Stimulated activated CD8-positive, alpha-beta memory T cell treated with anti-CD3 and anti-CD28 coated beads, Interleukin-7, amount 100 ng/mL, for 4 hours (primary cell): ENCODE data around the gene UBE2R2.
"Not testable (repeated sequence)": the region's sequence is repeated elsewhere in the genome, so short reads cannot be mapped to it uniquely, and the experiment has no call there.

ENCODE experiments used
- DNase-seq, 2 donors: peaks; one replicate each; pipeline ENCODE4 v3.0.0-alpha.2; 2020; ENCODE audit warnings: low read depth in 2 of 2

The UBE2R2 gene

DNA sequence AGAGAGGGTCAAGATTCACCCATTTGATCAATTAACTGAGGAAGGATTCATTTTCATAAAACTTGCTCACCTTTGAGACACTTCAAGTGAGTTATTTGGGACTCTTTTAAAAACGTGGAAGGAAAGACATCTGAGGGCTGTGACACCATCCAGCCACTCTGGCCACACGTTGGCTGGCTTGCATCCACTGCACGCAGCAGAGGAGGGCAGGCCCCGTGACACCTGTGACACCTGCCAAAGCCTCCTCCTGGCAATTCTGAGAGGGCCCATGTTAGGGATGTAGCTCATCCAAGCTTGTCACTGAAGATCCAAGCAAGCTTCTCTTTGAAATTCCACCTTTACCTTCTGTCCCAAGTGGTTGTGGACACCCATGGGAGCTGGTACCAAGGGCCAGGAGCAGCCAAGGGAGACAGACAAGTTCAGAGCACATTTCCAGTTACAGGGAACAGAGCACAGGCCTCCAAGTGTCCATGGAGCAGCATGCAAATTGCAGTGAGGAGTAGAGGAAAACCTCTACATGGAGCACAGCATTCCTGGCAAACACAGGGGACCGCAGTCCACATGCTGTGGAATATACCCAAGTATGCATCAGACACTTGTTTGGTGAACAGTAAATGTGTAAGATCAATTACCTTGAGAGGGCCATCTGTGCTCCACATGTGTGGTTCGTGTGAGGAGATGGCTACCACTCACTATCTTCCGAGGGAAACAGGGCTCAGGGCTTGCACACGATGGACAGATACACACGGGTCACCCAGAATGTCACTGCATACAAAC lies 16.8 kb upstream of the UBE2R2 start:
- no peak for DNase-seq

- DNase-seq = no peak
Observed at GRCh38 chr9:33800886-33801285, 16.1 kb upstream of the UBE2R2 start.

DNA sequence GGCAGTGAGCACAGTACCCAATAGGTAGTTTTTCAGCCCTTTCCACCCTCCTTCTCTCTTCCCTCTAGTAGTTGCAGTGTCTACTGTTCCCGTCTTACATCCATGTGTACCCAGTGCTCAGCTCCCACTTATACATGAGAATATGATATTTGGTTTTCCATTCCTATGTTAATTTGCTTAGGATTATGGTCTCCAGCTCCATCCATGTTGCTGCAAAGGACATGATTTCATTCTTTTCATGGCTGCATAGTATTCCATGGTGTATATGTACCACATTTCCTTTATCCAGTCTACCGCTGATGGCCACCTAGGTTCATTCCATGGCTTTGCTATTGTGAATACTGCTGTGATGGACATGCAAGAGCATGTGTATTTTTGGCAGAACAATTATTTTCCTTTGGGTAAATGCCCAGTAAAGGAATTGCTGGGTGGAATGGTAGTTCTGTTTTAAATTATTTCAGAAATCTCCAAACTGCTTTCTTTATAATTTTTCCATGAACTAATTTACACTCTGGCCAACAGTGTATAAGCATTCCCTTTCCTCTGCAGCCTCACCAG lies 14.9 kb upstream of the UBE2R2 start:
- not testable (repeated sequence) for DNase-seq

- DNase-seq = not testable (repeated sequence)
Observed at GRCh38 chr9:33804196-33804595, 12.8 kb upstream of the UBE2R2 start.

DNA sequence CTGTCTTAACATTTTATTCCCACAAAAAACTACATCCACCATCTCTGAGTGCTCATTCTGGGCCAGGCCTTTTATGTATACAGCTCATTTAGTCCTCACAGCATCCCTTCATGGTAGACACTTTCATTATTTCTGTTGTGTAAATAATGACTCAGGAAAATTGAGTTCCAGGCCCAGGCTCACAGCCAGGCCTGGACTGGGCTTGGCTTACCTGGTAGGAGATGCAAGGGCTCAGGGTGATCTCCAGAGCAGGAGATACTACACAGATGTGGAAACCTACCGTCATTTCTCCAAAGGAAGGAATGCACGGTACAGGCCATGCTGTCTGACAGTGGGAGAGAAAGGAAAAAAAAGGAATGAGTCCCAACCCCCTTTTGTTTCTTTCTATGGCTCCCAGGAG lies 9.8 kb upstream of the UBE2R2 start:
- not testable (repeated sequence) for DNase-seq

DNA sequence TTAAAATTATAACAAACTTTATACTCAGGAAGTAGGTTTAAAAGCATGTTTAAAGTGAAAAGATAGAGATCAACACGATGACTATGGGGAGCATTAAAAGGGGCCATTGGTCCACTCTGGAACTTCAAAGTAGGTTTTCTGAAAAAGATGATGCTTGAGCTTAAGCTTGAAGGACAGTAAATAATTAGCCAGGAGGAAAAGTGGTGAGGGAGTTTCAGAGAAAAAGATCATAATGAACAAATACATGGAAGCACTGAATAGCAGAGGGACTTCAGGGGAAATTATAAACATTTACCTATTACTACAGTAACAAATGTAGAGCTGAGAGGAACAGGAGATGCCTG lies 8.0 kb upstream of the UBE2R2 start:
- DNase-seq = not testable (repeated sequence)

DNA sequence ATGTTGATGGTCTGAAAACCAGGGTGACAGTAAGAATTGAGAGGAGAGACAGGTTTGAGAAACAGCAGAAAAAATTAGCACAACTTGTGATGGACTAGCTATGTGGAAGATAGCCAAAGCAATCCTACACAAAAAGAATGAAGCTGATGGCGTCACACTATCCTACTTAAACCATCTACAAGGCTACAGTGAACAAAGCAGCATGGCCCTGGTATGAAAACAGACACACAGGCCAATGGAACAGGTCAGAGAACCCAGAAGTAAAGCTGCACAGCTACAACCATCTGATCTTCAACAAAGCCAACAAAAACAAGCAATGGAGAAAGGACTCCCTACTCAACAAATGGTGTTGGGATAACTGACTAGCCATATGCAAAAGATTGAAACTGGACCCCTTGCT lies 7.5 kb upstream of the UBE2R2 start:
- DNase-seq = no peak

DNA sequence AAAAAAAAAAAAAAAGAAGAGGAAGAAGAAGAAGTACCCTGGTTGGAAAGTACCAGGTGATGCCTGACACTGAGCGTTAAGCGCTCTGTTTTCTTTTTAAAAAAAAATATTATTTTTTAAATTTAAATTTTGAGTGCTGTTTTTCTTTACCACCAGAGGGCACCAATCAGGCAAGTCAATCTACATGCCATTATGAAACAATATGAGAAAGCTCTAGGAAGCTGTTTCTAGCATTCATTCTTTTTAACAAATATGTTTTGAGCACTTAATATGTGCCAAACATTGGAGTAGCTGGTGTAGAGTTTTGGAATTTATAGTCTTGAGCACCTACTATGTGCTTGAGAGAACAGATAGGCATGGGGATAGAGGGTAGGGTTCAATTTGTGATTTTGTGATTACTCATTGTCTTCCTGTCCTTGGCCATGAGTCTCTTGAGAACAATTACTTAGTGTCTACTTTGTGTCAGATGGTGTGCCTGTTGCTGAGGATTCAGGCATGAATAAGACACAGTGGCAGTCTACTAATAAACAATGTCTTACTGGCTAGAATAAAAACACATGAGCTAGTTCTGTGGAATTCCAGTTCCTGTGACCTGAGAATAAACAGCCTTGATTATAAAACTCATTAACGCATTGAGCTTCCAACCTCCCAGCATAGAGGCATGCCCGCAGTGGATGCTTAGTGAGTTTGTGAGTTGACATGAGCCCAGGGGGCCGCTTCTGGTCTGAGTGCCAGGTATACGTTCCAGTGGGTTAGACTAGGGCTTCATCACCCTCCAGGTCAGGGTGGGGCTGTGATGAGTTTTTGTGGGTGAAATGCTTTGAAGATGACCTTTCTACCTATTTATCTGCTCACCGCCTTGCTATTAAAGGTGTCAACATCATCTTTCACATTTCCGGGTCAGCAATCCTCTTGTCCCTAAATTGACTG lies 3.0 kb upstream of the UBE2R2 start:
- DNase-seq = no peak

- DNase-seq = no peak
Observed at GRCh38 chr9:33815781-33816180, 1.2 kb upstream of the UBE2R2 start.

GRCh38 chr9:33817327-33818166 lies 587 bp downstream of the UBE2R2 start:
- peak; percentile 15 to 23 for DNase-seq

DNA sequence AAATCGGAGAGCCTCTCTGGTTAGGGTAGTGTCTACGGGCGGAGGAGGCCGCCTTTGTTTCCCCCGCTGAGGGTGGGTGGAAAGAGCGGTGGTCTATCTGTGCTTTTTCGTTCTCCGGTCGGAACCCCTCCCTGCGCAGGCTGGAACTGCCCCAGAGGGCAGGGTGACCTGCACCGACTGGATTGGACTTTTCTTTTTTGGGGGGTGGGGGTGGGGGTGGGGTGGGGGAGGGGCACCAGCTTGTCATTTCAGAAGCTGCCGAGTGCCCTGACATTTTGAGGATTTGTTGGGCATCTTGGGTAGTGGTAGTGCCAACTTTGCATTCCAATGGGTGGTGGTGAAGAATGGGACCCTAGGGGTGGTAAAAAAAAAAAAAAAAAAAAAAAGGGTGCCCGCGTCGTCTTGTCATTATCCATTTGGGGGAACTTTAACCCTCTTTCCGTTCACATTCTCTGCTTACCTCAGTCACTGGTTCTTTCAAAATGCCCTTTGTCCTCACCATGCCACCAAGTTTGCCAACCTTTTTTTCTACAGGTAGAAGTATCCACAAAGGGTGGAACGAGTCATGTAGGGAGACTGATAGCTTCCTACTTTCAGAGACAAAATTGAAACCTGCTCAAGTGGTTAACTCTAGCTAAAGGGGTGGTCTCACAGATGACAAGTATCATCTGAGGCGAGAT lies 1.3 kb downstream of the UBE2R2 start:
- no peak for DNase-seq

DNA sequence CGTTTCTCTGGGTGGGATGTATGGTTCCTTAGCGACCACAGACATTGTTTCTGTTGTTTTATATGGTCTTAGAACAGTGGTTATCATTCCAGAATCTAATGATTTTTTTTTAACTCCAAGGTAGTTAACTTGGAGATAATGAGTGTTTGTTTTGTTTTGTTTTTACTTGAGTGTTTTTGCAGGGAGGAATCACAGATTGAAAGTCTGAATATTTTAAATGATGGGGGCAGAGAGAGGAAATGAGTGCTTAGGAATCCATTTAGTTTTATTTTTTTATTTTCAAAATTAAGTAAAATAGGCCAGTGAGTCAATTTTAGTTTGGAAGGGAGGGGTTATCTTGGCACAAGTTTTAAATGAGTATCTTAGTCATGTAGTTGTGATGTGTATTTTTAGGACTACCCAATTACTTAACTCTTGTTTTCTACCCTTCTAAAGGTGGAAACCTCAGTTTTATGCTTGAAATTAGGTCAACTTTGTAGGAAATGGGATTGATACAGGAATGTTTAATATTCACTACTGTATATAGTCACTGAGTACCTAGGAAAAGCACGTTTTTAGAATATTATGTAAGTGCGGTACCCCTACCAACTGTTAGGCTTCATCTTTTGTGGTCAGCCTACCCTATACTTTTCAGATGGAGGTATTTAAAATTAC lies 2.0 kb downstream of the UBE2R2 start:
- no peak for DNase-seq

- no peak for DNase-seq
Observed at GRCh38 chr9:33820231-33820745, 3.3 kb downstream of the UBE2R2 start.

GRCh38 chr9:33823801-33824200 lies 6.8 kb downstream of the UBE2R2 start:
- DNase-seq = no peak

GRCh38 chr9:33827285-33827684 lies 10.3 kb downstream of the UBE2R2 start:
- not testable (repeated sequence) for DNase-seq

GRCh38 chr9:33829641-33830230 lies 12.8 kb downstream of the UBE2R2 start:
- DNase-seq = not testable (repeated sequence)

- DNase-seq = no peak
Observed at GRCh38 chr9:33835625-33836260, 18.8 kb downstream of the UBE2R2 start.

DNA sequence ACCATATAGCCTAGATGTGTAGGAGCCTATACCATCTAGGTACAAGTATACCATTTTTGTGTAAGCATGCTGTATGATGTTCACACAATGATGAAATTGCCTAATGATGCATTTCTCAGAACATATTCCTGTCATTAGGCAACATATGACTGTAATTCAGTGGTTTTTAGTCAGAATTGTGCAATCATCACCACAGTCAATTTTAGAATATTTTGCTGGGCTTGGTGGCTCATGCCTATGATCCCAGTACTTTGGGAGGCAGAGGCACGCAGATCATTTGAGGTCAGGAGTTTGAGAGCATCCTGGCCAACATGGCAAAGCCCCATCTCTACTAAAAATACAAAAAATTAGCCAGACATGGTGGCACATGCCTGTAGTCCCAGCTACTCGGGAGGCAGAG lies 19.3 kb downstream of the UBE2R2 start:
- not testable (repeated sequence) for DNase-seq

DNA sequence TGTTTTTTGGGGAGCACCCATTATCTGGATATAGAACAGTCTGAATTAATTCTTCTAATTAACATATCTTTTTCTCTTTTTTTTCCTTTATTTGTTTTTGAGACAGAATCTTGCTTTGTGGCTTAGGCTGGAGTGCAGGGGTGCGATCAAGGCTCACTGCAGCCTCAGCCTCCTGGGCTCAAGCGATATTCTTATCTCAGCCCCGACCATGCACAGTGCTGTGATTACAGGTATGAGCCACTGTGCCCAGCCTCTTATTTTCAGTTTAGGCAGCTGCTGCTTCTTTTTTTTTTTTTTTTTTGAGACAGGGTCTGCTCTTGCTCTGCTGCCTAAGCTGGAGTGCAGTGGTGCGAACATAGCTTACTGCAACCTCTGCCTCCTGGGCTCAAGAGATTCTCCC lies 20.2 kb downstream of the UBE2R2 start:
- no peak for DNase-seq
